DND-41 (cell line): ENCODE data around the gene GTPBP6.

Experiments used
- ATAC-seq: fragments of 200-7000 bp; cut with Tn5 transposase; 3 replicates; pipeline ENCODE4 v1.9.1; 2021; ENCODE audit warnings: low read depth; ENCODE audit not compliant: insufficient read depth
- DNase-seq: peaks from one replicate; pipeline ENCODE4 v3.0.0-alpha.2; 2020
- H2AFZ ChIP-seq: 2 replicates; pipeline ENCODE4 v1.6.0; 2012; ENCODE audit warnings: low read depth, low read length
- H3K27ac ChIP-seq: 2 replicates; pipeline ENCODE4 v1.5.1; 2012; ENCODE audit warnings: low read length, inconsistent platforms
- H3K27me3 ChIP-seq: fragments of 200-600 bp; sonication (generic); 2 replicates; pipeline ENCODE4 v1.6.0; 2012; ENCODE audit warnings: low read length, mild to moderate bottlenecking, inconsistent platforms; ENCODE audit not compliant: insufficient read depth, poor library complexity
- H3K36me3 ChIP-seq: 2 replicates; pipeline ENCODE4 v1.5.1; 2012; ENCODE audit warnings: low read length, inconsistent platforms; ENCODE audit not compliant: insufficient read depth
- H3K4me1 ChIP-seq: 2 replicates; pipeline ENCODE4 v1.5.1; 2012; ENCODE audit warnings: mild to moderate bottlenecking, low read length; ENCODE audit not compliant: insufficient read depth
- H3K4me2 ChIP-seq: 2 replicates; pipeline ENCODE4 v1.6.0; 2012; ENCODE audit warnings: mild to moderate bottlenecking, moderate library complexity, low read length, inconsistent platforms; ENCODE audit not compliant: insufficient read depth
- H3K4me3 ChIP-seq, 2 experiments: fragments of 200-600 bp in 1 of 2; shearing (Covaris generic) in 1 of 2; 2 replicates each; pipeline ENCODE4 v1.5.1; 2012 to 2016; ENCODE audit warnings: inconsistent platforms in 2 of 2, low read length in 2 of 2, mild to moderate bottlenecking in 2 of 2, low read depth in 1 of 2, moderate library complexity in 1 of 2
- H3K79me2 ChIP-seq: 2 replicates; pipeline ENCODE4 v1.6.0; 2012; ENCODE audit warnings: low read length, inconsistent platforms; ENCODE audit not compliant: insufficient read depth
- H3K9ac ChIP-seq: 2 replicates; pipeline ENCODE4 v1.6.0; 2012; ENCODE audit warnings: low read depth, mild to moderate bottlenecking, inconsistent platforms, low read length, moderate library complexity
- H3K9me3 ChIP-seq: 2 replicates; pipeline ENCODE4 v1.5.1; 2012; ENCODE audit warnings: low read length, moderate library complexity, mild to moderate bottlenecking, inconsistent platforms; ENCODE audit not compliant: insufficient read depth, severe bottlenecking
- H4K20me1 ChIP-seq: 2 replicates; pipeline ENCODE4 v1.6.0; 2012; ENCODE audit warnings: low read length; ENCODE audit not compliant: insufficient read depth
- EZH2 ChIP-seq: IDR thresholded peaks from 3 replicates; pipeline ENCODE4 v1.6.1; 2012; ENCODE audit warnings: borderline replicate concordance, low read depth, mild to moderate bottlenecking, moderate library complexity, low read length, inconsistent platforms; ENCODE audit not compliant: severe bottlenecking
- TF ChIP-seq, protein P1 (sequence below): IDR thresholded peaks from 2 replicates; pipeline ENCODE4 v1.5.1; 2012; ENCODE audit warnings: borderline replicate concordance, low read length, moderate library complexity, mild to moderate bottlenecking; ENCODE audit not compliant: poor library complexity, severe bottlenecking; ENCODE audit errors: extremely low read depth

Gene GTPBP6

DNA sequence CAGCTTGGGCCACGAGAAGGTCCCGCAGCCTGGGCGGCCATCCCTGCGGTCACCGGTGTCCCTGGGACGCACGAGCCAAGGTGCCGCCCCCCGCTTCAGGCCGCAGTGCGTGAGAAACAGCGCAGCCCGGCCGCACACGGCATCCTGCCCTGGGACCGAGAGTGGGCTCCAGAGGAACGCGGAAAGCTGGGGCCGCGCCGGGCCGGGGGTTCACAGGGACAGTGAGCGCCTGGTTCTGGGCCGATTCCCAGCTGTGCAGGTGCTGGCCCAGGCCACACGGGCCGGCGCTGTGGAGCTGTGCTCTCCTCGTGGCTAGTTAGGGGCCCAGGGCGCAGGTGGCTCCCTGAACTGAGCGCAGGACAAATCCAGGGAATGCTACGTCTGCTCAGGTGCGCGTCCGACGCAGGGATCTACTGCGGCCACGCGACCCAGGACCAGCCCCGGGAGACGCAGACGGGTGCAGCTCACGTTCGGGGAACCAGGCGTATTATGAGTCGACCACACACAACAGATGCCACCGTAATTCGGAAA, 25.8 kb upstream of the GTPBP6 start:
- Histone ChIP-seq H3K27me3 (no peaks in the 10 kb centered on the region), H3K9me3 (peaks cover 16% of the 10 kb centered on the region), H3K27ac (no peak overlapping the region), H3K4me2 (no peak overlapping the region), H3K4me3 (no peak overlapping the region), H4K20me1 (no peaks in the 10 kb centered on the region), H3K4me1 (no peaks in the 10 kb centered on the region), H3K36me3 (peaks cover 66% of the 10 kb centered on the region), H3K79me2 (peaks cover 16% of the 10 kb centered on the region; the same call in 1 of the 2 replicates), H2AFZ (no peak overlapping the region), H3K9ac (no peak overlapping the region)
- DNase-seq (no peak), ATAC-seq (no peak)
- TF ChIP-seq, protein P1, sequence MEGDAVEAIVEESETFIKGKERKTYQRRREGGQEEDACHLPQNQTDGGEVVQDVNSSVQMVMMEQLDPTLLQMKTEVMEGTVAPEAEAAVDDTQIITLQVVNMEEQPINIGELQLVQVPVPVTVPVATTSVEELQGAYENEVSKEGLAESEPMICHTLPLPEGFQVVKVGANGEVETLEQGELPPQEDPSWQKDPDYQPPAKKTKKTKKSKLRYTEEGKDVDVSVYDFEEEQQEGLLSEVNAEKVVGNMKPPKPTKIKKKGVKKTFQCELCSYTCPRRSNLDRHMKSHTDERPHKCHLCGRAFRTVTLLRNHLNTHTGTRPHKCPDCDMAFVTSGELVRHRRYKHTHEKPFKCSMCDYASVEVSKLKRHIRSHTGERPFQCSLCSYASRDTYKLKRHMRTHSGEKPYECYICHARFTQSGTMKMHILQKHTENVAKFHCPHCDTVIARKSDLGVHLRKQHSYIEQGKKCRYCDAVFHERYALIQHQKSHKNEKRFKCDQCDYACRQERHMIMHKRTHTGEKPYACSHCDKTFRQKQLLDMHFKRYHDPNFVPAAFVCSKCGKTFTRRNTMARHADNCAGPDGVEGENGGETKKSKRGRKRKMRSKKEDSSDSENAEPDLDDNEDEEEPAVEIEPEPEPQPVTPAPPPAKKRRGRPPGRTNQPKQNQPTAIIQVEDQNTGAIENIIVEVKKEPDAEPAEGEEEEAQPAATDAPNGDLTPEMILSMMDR, result no peak
- TF ChIP-seq EZH2, result no peak

DNA sequence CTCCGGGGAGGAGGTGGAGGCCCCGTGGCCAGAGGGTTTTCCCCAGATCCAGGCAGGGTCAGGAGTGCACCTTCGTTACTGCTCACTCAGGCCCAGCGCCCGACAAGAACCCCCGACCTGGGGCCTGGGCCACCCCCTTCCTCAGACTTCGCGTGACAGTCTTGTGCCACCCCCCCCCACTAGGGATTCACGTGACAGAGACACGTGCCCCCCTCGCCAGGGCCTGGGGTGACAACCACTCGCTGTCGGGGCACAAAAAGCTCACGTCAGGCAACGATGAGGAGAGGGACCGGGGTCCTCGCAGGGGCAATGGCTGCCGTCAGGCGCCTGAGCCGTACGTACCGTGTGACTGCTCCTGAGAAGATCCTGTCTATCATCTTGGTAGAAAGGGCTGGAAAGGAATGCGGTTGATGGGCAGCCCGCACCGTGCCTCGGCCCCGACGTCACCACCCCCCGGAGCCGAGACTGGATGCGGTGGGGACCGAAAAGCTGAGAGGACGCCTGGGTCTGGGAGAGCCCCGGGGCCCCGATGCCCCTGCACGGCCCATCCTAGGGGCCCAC, 23.0 kb upstream of the GTPBP6 start:
- no peak overlapping the region for H3K27ac ChIP-seq
- H3K27me3 ChIP-seq, result no peaks in the 10 kb centered on the region
- peaks cover 16% of the 10 kb centered on the region for H3K9me3 ChIP-seq
- no peak for DNase-seq
- H4K20me1 ChIP-seq, result no peaks in the 10 kb centered on the region
- no peak overlapping the region for H3K4me2 ChIP-seq
- ATAC-seq, result no peak
- H3K4me3 ChIP-seq, result no peak overlapping the region
- H3K4me1 ChIP-seq, result no peaks in the 10 kb centered on the region
- H3K9ac ChIP-seq, result no peak overlapping the region
- H3K36me3 ChIP-seq, result peaks cover 63% of the 10 kb centered on the region
- H2AFZ ChIP-seq, result no peak overlapping the region
- TF ChIP-seq, protein P1, result no peak
- no peak for TF ChIP-seq EZH2
- H3K79me2 ChIP-seq, result no peaks in the 10 kb centered on the region

DNA sequence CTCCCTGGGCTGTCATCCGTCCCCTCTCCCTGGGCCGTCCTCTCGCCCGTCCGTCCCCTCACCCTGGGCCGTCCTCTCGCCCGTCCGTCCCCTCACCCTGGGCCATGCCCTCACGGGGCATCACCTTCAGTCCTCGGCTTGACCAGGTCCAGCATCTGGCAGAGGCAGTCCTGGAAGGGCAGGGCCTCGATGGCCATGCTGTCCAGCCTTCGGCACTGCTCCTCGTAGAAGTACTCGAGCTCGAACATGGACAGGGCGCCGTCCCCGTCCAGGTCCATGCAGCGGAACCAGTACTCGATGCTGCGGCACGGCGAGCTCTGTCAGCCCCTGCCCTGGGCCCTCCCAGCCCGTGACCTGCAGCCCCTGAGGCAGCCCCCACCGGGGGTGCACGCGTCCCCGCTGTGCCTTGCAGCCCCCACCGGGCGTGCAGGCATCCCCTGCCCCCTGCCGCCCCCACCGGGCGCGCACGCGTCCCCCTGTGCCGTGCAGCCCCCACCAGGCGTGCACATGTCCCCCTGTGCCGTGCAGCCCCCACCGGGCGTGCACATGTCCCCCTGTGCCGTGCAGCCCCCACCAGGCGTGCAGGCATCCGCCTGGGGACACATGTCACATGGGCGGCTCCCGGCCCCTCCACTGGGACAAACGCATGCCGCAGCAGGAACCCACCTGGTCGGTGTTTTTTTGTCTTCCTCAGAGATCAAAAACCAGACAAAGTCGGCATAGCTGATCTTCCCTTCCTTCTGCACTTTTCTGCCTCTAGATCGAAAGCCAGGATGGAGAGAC, 22.2 kb upstream of the GTPBP6 start:
- DNase-seq, result no peak
- H3K4me1 ChIP-seq, result no peaks in the 10 kb centered on the region
- H3K36me3 ChIP-seq, result peaks cover 62% of the 10 kb centered on the region
- no peak overlapping the region for H3K9ac ChIP-seq
- H3K4me3 ChIP-seq, result no peak overlapping the region
- H3K9me3 ChIP-seq, result peaks cover 16% of the 10 kb centered on the region
- no peak overlapping the region for H3K27ac ChIP-seq
- no peaks in the 10 kb centered on the region for H3K27me3 ChIP-seq
- H2AFZ ChIP-seq, result no peak overlapping the region
- no peak for ATAC-seq
- no peak overlapping the region for H3K4me2 ChIP-seq
- H4K20me1 ChIP-seq, result no peaks in the 10 kb centered on the region; the same call in 1 of the 2 replicates
- H3K79me2 ChIP-seq, result no peaks in the 10 kb centered on the region
- TF ChIP-seq, protein P1, result no peak
